CD4-positive, alpha-beta memory T cell (primary cell): ENCODE results near the gene PIGU. TPM values are rescaled to one million over a fixed set of nuclear protein-coding genes. Genes with fewer than 3 reads are reported as not detected.

Source experiments
- CTCF ChIA-PET: fragments of 350-600 bp; sonication (Branson Sonifier 250); formaldehyde crosslinking; loops from one replicate; lab custom pipeline; 2021; ENCODE audit warnings: inconsistent platforms; ENCODE audit not compliant: partially characterized antibody; lab: Charles Lee
- POLR2A ChIA-PET: fragments of 350-600 bp; sonication (Branson Sonifier 250); formaldehyde crosslinking; loops from one replicate; lab custom pipeline; 2021; ENCODE audit not compliant: partially characterized antibody; lab: Charles Lee
- DNase-seq, 5 donors: peaks; one replicate each; pipeline versions ENCODE4 v3.0.0 to v3.0.0-alpha.2; 2020 to 2022; ENCODE audit warnings: mixed read lengths in 1 of 5
- H3K27ac ChIP-seq: one replicate; pipeline ENCODE4 v1.7.0; 2013; ENCODE audit warnings: low read depth, low read length
- H3K27me3 ChIP-seq: 2 replicates; pipeline ENCODE4 v1.7.0; 2013; ENCODE audit warnings: mild to moderate bottlenecking, low read length, moderate library complexity; ENCODE audit not compliant: insufficient read depth
- H3K36me3 ChIP-seq: 2 replicates; pipeline ENCODE4 v1.7.0; 2013; ENCODE audit warnings: mild to moderate bottlenecking, low read length, moderate library complexity; ENCODE audit not compliant: insufficient read depth
- H3K4me1 ChIP-seq: 2 replicates; pipeline ENCODE4 v1.7.0; 2013; ENCODE audit warnings: mild to moderate bottlenecking, low read length, moderate library complexity; ENCODE audit not compliant: insufficient read depth
- H3K4me3 ChIP-seq, 2 donors: one replicate each; pipeline ENCODE4 v1.7.0; 2013; ENCODE audit warnings: low read length in 2 of 2, mild to moderate bottlenecking in 1 of 2
- H3K9me3 ChIP-seq, 2 donors: one replicate each; pipeline ENCODE4 v1.7.0; 2013; ENCODE audit warnings: low read length in 2 of 2, control low read depth in 1 of 2; ENCODE audit not compliant: control insufficient read depth in 1 of 2
- H3K27ac Mint-ChIP-seq, 7 donors: one replicate each; pipeline ENCODE4 v1.8.0; 2020 to 2021; ENCODE audit warnings: mixed read lengths in 7 of 7, mild to moderate bottlenecking in 6 of 7, inconsistent platforms in 3 of 7, moderate library complexity in 3 of 7
- H3K27me3 Mint-ChIP-seq, 2 donors: one replicate each; pipeline ENCODE4 v1.8.0; 2020 to 2021; ENCODE audit warnings: mixed read lengths in 2 of 2
- H3K36me3 Mint-ChIP-seq, 2 donors: one replicate each; pipeline ENCODE4 v1.8.0; 2020 to 2021; ENCODE audit warnings: mixed read lengths in 2 of 2, inconsistent platforms in 1 of 2, mild to moderate bottlenecking in 1 of 2
- H3K4me1 Mint-ChIP-seq, 4 donors: one replicate each; pipeline ENCODE4 v1.8.0; 2020 to 2021; ENCODE audit warnings: mixed read lengths in 4 of 4, mild to moderate bottlenecking in 1 of 4
- H3K4me3 Mint-ChIP-seq, 8 donors: one replicate each; pipeline ENCODE4 v1.8.0; 2020 to 2021; ENCODE audit warnings: mixed read lengths in 8 of 8, mild to moderate bottlenecking in 7 of 8, moderate library complexity in 6 of 8, inconsistent platforms in 3 of 8
- H3K9me3 Mint-ChIP-seq, 8 donors: one replicate each; pipeline ENCODE4 v1.8.0; 2020 to 2021; ENCODE audit warnings: mixed read lengths in 8 of 8, mild to moderate bottlenecking in 5 of 8, inconsistent platforms in 3 of 8, moderate library complexity in 1 of 8
- intact Hi-C: fragments of 100-400 bp; cut with micrococcal nuclease; formaldehyde crosslinking; loops from one replicate; pipeline ENCODE4 v1.15.1; 2023
- polyA plus RNA-seq, 2 donors: library from polyadenylated mRNA; unstranded; fragments of 300-500 nt; fragmentation: Illumina TruSeq; gene quantifications; one replicate each; pipeline ENCODE4 v1.2.3, GENCODE V29; 2021
- total RNA-seq, 2 experiments: library from RNA; stranded (reverse); gene quantifications; one replicate each; pipeline ENCODE4 v1.2.3, GENCODE V29; 2021

The PIGU gene
- total and polyA plus RNA-seq, 4 experiments from 2014 or later = 15.1 to 34.2 (median 21.1) TPM

DNA sequence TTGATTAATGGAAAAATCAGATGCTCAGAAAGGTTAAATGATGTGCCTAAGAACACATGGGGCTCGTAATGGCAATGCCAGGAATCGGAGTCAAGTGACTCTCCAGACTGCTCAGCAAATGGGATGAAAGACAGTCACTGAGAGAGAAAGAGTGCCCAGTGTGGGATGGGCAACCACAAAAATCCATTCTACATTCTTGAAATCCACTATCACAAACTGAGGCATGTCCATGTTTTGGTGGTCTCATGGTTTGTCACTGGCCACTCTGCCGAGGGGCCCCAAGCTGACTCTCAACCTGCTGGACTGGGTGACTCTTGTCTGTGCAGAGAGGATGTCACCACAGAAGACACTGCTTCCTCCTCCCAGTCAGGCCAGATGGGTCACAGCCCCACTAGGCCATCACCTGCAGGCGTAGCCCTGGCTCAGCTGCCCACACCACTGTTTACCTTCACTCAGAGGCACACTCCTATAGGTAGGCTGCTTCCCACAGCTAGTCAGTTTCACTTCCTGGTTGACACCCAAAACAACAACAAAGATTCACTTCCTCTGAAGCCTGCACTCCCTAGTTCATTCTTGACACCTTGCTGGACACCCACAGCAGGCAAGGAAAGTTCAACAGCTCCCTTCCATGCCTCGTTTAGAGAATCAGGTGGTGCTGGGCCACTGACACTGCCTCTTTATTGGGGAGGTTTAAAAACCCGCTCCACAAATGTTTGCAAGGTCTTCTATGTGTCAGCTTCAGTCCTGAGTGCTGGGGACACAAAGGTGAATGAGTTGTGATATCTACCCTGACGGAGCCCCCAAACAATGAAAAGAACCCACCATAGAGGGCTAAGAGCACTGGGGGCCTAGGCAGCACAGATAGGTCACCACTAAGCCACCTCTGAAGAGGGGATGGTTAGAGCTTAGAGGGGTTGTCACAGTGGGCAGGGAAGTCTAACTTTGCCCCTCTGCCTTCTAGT, 96.6 kb downstream of the PIGU start:
- H3K9me3 ChIP-seq = no peaks in the 10 kb centered on the region
- ChIA-PET POLR2A (interaction anchor here (0.7 kb wide), 1 partner anchor 96 kb away, joined by 3 read pairs; no protein-coding TSS in a partner anchor), CTCF (interaction anchor here (1.5 kb wide), 1 partner anchor 268 kb away, joined by 5 read pairs; no protein-coding TSS in a partner anchor)
- H3K36me3 Mint-ChIP-seq = peaks cover 22 to 26% of the 10 kb centered on the region in 2 donors
- no peak overlapping the region for H3K4me3 ChIP-seq
- no peaks in the 10 kb centered on the region for H3K27me3 ChIP-seq
- no peaks in the 10 kb centered on the region for H3K9me3 Mint-ChIP-seq
- H3K27ac ChIP-seq = peak overlapping the region; percentile 27
- peak overlapping the region; percentile 63 to 93 (median 92) for H3K27ac Mint-ChIP-seq
- no peaks in the 10 kb centered on the region for H3K27me3 Mint-ChIP-seq
- H3K4me1 ChIP-seq = peaks cover 32% of the 10 kb centered on the region
- peaks cover 13 to 32% (median 27%) of the 10 kb centered on the region in 4 donors for H3K4me1 Mint-ChIP-seq
- H3K4me3 Mint-ChIP-seq = peak overlapping the region in 5 of 8 donors; percentile 28 to 67 (median 54)
- DNase-seq = peak in 3 of 5 donors; percentile 9 to 17 (median 12)
- intact Hi-C loops = no loop called here
- no peaks in the 10 kb centered on the region for H3K36me3 ChIP-seq

DNA sequence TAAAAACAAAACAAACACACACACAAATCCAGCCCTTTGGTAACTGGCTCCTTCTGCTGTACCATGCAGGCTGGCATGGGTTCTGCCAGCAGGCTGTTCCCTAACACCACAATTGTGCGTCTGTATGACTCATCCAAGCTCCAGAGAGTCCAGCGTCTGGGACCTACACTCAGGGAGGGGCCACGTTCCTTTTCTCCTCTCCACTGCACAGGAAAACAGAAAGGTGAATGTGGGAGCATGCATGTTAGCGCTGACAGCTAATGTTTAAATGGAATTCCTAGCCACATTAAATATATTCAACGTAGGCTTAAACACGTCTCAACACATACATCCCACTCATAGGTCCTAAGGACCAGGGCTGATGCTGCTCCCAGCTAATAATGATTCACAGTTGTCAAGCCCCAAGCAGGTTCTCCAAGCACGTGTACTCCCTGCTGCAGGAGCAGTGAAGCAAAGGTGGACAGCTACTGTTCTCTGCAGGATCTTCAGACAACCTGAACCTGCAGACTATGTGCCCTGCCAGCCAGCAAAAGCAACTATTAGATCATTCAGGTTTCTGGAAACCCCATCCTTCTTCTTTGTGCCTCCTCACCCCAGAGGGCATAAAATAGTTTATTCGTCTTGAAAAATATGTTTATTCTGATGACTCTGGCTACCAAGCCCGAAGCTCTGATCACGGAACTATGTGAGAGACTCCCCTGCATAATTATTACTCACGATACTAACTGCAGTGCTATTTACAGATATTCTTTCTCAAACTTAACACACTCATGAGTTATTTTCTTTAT, 97.5 kb downstream of the PIGU start:
- no peak overlapping the region for H3K4me3 Mint-ChIP-seq
- H3K27ac Mint-ChIP-seq = peak overlapping the region in 6 of 7 donors; percentile 63 to 93 (median 80)
- ChIA-PET CTCF (interaction anchor here (1.5 kb wide), 1 partner anchor 267 kb away, joined by 5 read pairs; no protein-coding TSS in a partner anchor), POLR2A (interaction anchor here (0.6 kb wide), 1 partner anchor 10 kb away, joined by 3 read pairs; no protein-coding TSS in a partner anchor)
- no peaks in the 10 kb centered on the region for H3K27me3 ChIP-seq
- H3K36me3 Mint-ChIP-seq = peaks cover 26 to 29% of the 10 kb centered on the region in 2 donors
- intact Hi-C loops = no loop called here
- H3K4me3 ChIP-seq = no peak overlapping the region
- peaks cover 13 to 32% (median 27%) of the 10 kb centered on the region in 4 donors for H3K4me1 Mint-ChIP-seq
- peak overlapping the region; percentile 27 for H3K27ac ChIP-seq
- H3K4me1 ChIP-seq = peaks cover 32% of the 10 kb centered on the region
- H3K9me3 ChIP-seq = no peaks in the 10 kb centered on the region
- no peak for DNase-seq
- H3K9me3 Mint-ChIP-seq = no peaks in the 10 kb centered on the region
- H3K27me3 Mint-ChIP-seq = no peaks in the 10 kb centered on the region
- H3K36me3 ChIP-seq = peaks cover 6% of the 10 kb centered on the region

DNA sequence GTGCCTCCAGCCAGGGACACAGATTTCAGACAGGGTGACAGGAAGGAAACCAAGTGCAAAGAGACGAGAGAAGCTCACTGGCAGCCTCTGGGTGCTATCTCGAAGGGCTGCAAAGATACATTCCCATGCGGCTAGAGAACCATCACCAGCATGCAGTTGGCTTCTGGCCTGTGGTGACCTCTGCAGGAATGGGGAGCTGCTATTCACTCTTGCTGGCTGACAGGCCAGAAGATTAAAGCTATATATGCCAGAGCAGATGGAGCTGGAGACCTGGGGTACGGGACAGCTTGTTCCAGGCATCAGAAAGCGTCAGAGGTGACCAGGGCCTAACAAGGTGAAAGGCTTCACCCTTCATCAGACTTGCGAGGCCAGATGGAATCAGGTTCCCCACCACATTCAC, 98.4 kb downstream of the PIGU start:
- ChIA-PET POLR2A (no interaction called here), CTCF (no interaction called here)
- Histone ChIP-seq H3K27ac (no peak overlapping the region), H3K27me3 (no peaks in the 10 kb centered on the region), H3K9me3 (no peaks in the 10 kb centered on the region), H3K4me1 (peaks cover 32% of the 10 kb centered on the region), H3K4me3 (no peak overlapping the region), H3K36me3 (peaks cover 6% of the 10 kb centered on the region)
- H3K27me3 Mint-ChIP-seq = no peaks in the 10 kb centered on the region
- H3K4me3 Mint-ChIP-seq = no peak overlapping the region
- intact Hi-C loops = no loop called here
- DNase-seq = no peak
- H3K9me3 Mint-ChIP-seq = no peaks in the 10 kb centered on the region
- H3K36me3 Mint-ChIP-seq = peaks cover 30 to 33% of the 10 kb centered on the region in 2 donors
- H3K4me1 Mint-ChIP-seq = peaks cover 13 to 32% (median 27%) of the 10 kb centered on the region in 4 donors
- peak overlapping the region in 1 of 7 donors; percentile 5 for H3K27ac Mint-ChIP-seq

DNA sequence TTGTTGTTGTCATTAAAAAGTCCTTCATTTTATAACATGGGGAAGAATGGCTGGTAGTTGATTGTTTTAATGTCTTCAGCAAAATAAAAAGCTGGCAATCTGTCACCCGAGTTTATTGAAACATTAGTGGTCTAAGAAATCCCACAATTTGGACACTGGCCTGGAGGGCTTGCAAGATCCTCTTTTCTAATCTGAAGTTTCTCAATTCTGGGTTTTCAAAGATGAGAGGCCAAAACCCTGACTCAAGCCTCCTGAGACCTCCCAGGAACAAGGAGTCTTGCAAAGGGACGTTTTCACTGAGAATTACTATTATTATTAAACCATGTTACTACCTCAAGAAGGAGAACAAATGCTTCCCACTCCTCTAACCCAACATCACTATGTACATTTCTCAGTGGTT, 98.9 kb downstream of the PIGU start:
- H3K4me1 ChIP-seq = peaks cover 32% of the 10 kb centered on the region
- no peak for DNase-seq
- H3K36me3 ChIP-seq = peaks cover 6% of the 10 kb centered on the region
- ChIA-PET POLR2A (no interaction called here), CTCF (no interaction called here)
- H3K27me3 ChIP-seq = no peaks in the 10 kb centered on the region
- Mint-ChIP-seq H3K4me3 (no peak overlapping the region), H3K27ac (peak overlapping the region in 1 of 7 donors; percentile 5), H3K36me3 (peaks cover 34 to 37% of the 10 kb centered on the region in 2 donors), H3K9me3 (no peaks in the 10 kb centered on the region), H3K27me3 (no peaks in the 10 kb centered on the region), H3K4me1 (peaks cover 13 to 32% (median 27%) of the 10 kb centered on the region in 4 donors)
- H3K27ac ChIP-seq = no peak overlapping the region
- H3K9me3 ChIP-seq = no peaks in the 10 kb centered on the region
- intact Hi-C loops = no loop called here
- H3K4me3 ChIP-seq = no peak overlapping the region

DNA sequence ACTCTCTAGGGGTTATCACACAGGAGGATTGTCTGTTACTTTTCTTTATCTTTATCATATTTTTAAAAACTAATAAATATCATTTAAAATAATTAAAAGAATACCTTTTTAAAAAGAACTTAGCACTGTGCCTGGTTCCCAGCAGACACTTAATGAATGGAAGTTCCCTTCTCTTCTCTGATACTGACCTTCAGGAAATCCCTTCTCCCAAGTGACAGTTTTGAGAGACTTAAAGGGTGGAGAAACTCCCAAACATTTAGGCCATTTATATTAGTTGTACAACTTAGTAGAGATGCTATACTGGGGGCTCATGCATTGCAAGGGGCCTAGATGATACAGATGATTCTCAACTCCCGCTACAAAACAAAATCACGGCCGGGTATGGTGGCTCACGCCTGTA, 99.8 kb downstream of the PIGU start:
- Histone ChIP-seq H3K4me1 (peaks cover 31% of the 10 kb centered on the region), H3K36me3 (peaks cover 12% of the 10 kb centered on the region), H3K4me3 (no peak overlapping the region), H3K27ac (no peak overlapping the region), H3K27me3 (no peaks in the 10 kb centered on the region), H3K9me3 (no peaks in the 10 kb centered on the region)
- Mint-ChIP-seq H3K27me3 (no peaks in the 10 kb centered on the region), H3K9me3 (no peaks in the 10 kb centered on the region), H3K4me3 (no peak overlapping the region), H3K36me3 (peaks cover 36 to 42% of the 10 kb centered on the region in 2 donors), H3K27ac (peak overlapping the region in 1 of 7 donors; percentile 23), H3K4me1 (peaks cover 11 to 31% (median 25%) of the 10 kb centered on the region in 4 donors)
- POLR2A ChIA-PET = no interaction called here
- CTCF ChIA-PET = no interaction called here
- intact Hi-C loops = no loop called here
- no peak for DNase-seq

DNA sequence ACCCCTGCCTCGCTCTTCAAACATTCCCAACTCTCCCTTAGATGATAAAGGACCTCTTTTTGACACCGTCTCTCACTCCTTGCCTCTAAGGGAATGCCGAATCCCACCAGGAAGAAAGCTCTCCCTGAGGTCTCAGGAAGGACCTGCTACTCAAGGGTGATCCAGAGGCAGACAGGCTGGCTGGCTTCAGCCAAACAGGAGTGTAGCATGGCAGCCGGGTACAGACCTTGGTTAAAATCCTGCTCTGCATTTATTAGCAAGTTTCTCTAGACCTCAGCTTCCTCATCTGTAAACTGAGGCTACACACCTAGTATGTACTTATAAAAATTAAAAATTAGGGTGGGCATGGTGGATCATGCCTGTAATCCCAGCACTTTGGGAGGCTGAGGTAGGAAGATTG, 101.1 kb downstream of the PIGU start:
- Histone ChIP-seq H3K36me3 (peaks cover 12% of the 10 kb centered on the region), H3K4me3 (no peak overlapping the region), H3K9me3 (no peaks in the 10 kb centered on the region), H3K27ac (no peak overlapping the region), H3K27me3 (no peaks in the 10 kb centered on the region), H3K4me1 (peaks cover 18% of the 10 kb centered on the region)
- ChIA-PET POLR2A (no interaction called here), CTCF (interaction anchor here (1.1 kb wide), 1 partner anchor 14 kb away, joined by 4 read pairs; no protein-coding TSS in a partner anchor)
- Mint-ChIP-seq H3K27ac (peak overlapping the region in 2 of 7 donors; percentile 67 to 79), H3K27me3 (no peaks in the 10 kb centered on the region), H3K9me3 (no peaks in the 10 kb centered on the region), H3K4me1 (peaks cover 12 to 26% (median 21%) of the 10 kb centered on the region in 4 donors), H3K36me3 (peaks cover 36 to 45% of the 10 kb centered on the region in 2 donors), H3K4me3 (no peak overlapping the region)
- no peak for DNase-seq
- intact Hi-C loops = no loop called here
